Measurements from ENCODE around the gene PCDHGB3. TPM values are rescaled to one million over a fixed set of nuclear protein-coding genes. Genes with fewer than 3 reads are reported as not detected.

Gene PCDHGB3
- polyA plus RNA-seq, 2 of the 4 experiments (the other 2 are of a cell fraction), result 0.28 to 1.2 TPM

DNA sequence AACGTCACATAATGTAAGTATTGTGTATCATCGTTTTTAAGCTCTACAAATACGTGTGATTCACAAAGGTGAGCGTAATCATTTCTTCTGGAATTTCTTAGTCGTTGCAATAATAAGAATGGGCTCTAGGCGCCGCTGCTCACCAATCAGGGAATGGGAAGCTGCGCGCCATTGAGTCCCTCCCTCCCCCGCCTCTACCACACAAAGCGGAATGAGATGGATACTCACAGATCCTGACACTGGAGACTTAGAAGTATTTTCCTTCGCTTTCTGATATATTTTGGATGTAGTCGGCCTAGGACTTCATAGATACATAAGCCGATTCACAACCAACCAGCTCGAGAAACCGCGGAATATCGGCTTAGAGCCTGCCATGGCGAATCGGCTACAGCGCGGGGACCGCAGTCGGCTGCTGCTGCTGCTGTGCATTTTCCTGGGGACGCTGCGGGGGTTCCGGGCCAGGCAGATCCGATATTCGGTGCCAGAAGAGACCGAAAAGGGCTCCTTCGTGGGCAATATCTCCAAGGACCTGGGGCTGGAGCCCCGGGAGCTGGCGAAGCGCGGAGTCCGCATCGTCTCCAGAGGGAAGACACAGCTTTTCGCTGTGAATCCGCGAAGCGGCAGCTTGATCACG is 50.9 kb downstream of the PCDHGB3 start, which contains the start of gene PCDHGA11:
TSS of gene PCDHGA11 (plus strand) at position 197 of the 634 bp plus-strand sequence. CDS start at position 374, 177 bp downstream.
- FAIRE-seq (no peak), ATAC-seq (no peak), DNase-seq (ENCODE audit: low read depth in 1 of 2, low spot score in 1 of 2) (peak in 1 of 2 experiments; percentile 14)
- H3K4me3 ChIP-seq, result no peak within 1 kb of the TSS
- 76% methylated on average over 42 of the region's 42 CpGs for WGBS (ENCODE audit: missing lambda C conversion rate)
- no peak within 1 kb of the TSS for H3K4me2 ChIP-seq
- H3K9me3 ChIP-seq, result peaks cover 68% of the 10 kb centered on the region
- ChIA-PET POLR2A (no interaction called here), CTCF (interaction anchor here (1.1 to 1.8 kb wide), 7 partner anchors 9 to 143 kb away, joined by 3 to 7 read pairs (median 4); partner anchors contain the start of genes PCDHGA12, PCDHGA5 and PCDHGB6)
- TF ChIP-seq RAD21 (conservative IDR thresholded peaks at IDR 0.05 in 1 of 2, IDR thresholded peaks at IDR 0.05 in 1 of 2) (peak in 1 of 2 experiments; percentile 32; a peak in 2 of 5 replicates), MAFK (IDR thresholded peaks at IDR 0.05; ENCODE audit: partially characterized antibody) (no peak), JUN (IDR thresholded peaks at IDR 0.05) (no peak)
- H3K27ac ChIP-seq, result no peak within 1 kb of the TSS
- H3K4me1 ChIP-seq, result no peaks in the 10 kb centered on the region

DNA sequence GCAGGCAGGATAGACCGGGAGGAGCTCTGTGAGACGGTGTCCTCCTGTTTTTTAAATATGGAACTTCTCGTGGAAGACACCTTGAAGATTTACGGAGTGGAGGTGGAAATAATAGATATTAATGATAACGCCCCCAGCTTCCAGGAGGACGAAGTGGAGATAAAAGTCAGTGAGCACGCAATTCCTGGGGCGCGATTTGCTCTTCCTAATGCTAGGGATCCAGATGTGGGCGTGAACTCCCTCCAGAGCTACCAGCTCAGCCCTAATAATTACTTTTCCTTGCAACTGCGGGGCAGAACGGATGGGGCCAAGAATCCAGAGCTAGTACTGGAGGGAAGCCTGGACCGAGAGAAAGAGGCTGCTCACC is 51.4 kb downstream of the PCDHGB3 start:
- 47% methylated on average over 13 of the region's 13 CpGs for WGBS (ENCODE audit: missing lambda C conversion rate)
- Histone ChIP-seq H3K9me3 (peaks cover 73% of the 10 kb centered on the region), H3K4me2 (no peak overlapping the region), H3K27ac (no peak overlapping the region), H3K4me3 (no peak overlapping the region), H3K4me1 (no peaks in the 10 kb centered on the region)
- DNase-seq (ENCODE audit: low read depth in 1 of 2, low spot score in 1 of 2), result no peak
- CTCF ChIA-PET, result interaction anchor here (1.1 to 1.8 kb wide), 7 partner anchors 9 to 143 kb away, joined by 3 to 7 read pairs (median 4); partner anchors contain the start of genes PCDHGA12, PCDHGA5 and PCDHGB6
- no peak for TF ChIP-seq JUN (IDR thresholded peaks at IDR 0.05)
- no peak for TF ChIP-seq GATA3 (IDR thresholded peaks at IDR 0.05; ENCODE audit: borderline replicate concordance)
- TF ChIP-seq, protein P1, sequence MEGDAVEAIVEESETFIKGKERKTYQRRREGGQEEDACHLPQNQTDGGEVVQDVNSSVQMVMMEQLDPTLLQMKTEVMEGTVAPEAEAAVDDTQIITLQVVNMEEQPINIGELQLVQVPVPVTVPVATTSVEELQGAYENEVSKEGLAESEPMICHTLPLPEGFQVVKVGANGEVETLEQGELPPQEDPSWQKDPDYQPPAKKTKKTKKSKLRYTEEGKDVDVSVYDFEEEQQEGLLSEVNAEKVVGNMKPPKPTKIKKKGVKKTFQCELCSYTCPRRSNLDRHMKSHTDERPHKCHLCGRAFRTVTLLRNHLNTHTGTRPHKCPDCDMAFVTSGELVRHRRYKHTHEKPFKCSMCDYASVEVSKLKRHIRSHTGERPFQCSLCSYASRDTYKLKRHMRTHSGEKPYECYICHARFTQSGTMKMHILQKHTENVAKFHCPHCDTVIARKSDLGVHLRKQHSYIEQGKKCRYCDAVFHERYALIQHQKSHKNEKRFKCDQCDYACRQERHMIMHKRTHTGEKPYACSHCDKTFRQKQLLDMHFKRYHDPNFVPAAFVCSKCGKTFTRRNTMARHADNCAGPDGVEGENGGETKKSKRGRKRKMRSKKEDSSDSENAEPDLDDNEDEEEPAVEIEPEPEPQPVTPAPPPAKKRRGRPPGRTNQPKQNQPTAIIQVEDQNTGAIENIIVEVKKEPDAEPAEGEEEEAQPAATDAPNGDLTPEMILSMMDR (IDR thresholded peaks at IDR 0.05), result no peak
- TF ChIP-seq, protein P2, sequence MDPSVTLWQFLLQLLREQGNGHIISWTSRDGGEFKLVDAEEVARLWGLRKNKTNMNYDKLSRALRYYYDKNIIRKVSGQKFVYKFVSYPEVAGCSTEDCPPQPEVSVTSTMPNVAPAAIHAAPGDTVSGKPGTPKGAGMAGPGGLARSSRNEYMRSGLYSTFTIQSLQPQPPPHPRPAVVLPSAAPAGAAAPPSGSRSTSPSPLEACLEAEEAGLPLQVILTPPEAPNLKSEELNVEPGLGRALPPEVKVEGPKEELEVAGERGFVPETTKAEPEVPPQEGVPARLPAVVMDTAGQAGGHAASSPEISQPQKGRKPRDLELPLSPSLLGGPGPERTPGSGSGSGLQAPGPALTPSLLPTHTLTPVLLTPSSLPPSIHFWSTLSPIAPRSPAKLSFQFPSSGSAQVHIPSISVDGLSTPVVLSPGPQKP (IDR thresholded peaks at IDR 0.05; ENCODE audit: low read depth, low read length), result no peak
- TF ChIP-seq, protein P3, sequence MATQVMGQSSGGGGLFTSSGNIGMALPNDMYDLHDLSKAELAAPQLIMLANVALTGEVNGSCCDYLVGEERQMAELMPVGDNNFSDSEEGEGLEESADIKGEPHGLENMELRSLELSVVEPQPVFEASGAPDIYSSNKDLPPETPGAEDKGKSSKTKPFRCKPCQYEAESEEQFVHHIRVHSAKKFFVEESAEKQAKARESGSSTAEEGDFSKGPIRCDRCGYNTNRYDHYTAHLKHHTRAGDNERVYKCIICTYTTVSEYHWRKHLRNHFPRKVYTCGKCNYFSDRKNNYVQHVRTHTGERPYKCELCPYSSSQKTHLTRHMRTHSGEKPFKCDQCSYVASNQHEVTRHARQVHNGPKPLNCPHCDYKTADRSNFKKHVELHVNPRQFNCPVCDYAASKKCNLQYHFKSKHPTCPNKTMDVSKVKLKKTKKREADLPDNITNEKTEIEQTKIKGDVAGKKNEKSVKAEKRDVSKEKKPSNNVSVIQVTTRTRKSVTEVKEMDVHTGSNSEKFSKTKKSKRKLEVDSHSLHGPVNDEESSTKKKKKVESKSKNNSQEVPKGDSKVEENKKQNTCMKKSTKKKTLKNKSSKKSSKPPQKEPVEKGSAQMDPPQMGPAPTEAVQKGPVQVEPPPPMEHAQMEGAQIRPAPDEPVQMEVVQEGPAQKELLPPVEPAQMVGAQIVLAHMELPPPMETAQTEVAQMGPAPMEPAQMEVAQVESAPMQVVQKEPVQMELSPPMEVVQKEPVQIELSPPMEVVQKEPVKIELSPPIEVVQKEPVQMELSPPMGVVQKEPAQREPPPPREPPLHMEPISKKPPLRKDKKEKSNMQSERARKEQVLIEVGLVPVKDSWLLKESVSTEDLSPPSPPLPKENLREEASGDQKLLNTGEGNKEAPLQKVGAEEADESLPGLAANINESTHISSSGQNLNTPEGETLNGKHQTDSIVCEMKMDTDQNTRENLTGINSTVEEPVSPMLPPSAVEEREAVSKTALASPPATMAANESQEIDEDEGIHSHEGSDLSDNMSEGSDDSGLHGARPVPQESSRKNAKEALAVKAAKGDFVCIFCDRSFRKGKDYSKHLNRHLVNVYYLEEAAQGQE (IDR thresholded peaks at IDR 0.05), result no peak
- no peak for TF ChIP-seq EHF (CRISPR knock-in tag; IDR thresholded peaks at IDR 0.05)
- no peak for ATAC-seq
- POLR2A ChIA-PET, result no interaction called here
- FAIRE-seq, result no peak

Other genes with a start within 250 kb of the PCDHGB3 start
Only the 30 nearest of the 37 such genes appear.
- 0.12 TPM in 1 of 2 replicates, not detected in the other for gene PCDHB9, start 183.1 kb upstream of the PCDHGB3 start, polyA plus RNA-seq (2011; rRNA removed)
- 0.01 to 0.13 TPM (median 0.11 TPM) in 3 replicates for gene PCDHB9, start 183.1 kb upstream of the PCDHGB3 start, polyA plus RNA-seq (2017; fragmentation: RNase III; extraction: RNeasy Plus Mini Kit Qiagen cat#74134 plus additional on column Dnase treatment)
- gene PCDHB10, start 177.9 kb upstream of the PCDHGB3 start, polyA plus RNA-seq (2011; rRNA removed), result 0.03 and 0.06 TPM in 2 replicates
- gene PCDHB10, start 177.9 kb upstream of the PCDHGB3 start, polyA plus RNA-seq (2017; fragmentation: RNase III; extraction: RNeasy Plus Mini Kit Qiagen cat#74134 plus additional on column Dnase treatment), result 0.04 TPM in 1 of 3 replicates, not detected in the others
- 0.21 and 0.22 TPM in 2 replicates for gene PCDHB11, start 170.6 kb upstream of the PCDHGB3 start, polyA plus RNA-seq (2011; rRNA removed)
- gene PCDHB11, start 170.6 kb upstream of the PCDHGB3 start, polyA plus RNA-seq (2017; fragmentation: RNase III; extraction: RNeasy Plus Mini Kit Qiagen cat#74134 plus additional on column Dnase treatment), result 0.05 to 0.08 TPM (median 0.07 TPM) in 3 replicates
- gene PCDHB12, start 161.5 kb upstream of the PCDHGB3 start, polyA plus RNA-seq (2011; rRNA removed), result 0.05 TPM in 2 replicates
- not detected in 3 replicates for gene PCDHB12, start 161.5 kb upstream of the PCDHGB3 start, polyA plus RNA-seq (2017; fragmentation: RNase III; extraction: RNeasy Plus Mini Kit Qiagen cat#74134 plus additional on column Dnase treatment)
- 0.19 and 0.28 TPM in 2 replicates for gene PCDHB13, start 156.3 kb upstream of the PCDHGB3 start, polyA plus RNA-seq (2011; rRNA removed)
- gene PCDHB13, start 156.3 kb upstream of the PCDHGB3 start, polyA plus RNA-seq (2017; fragmentation: RNase III; extraction: RNeasy Plus Mini Kit Qiagen cat#74134 plus additional on column Dnase treatment), result 0.05 to 0.08 TPM (median 0.08 TPM) in 3 replicates
- gene PCDHB14, start 146.9 kb upstream of the PCDHGB3 start, polyA plus RNA-seq (2011; rRNA removed), result 0.13 and 0.14 TPM in 2 replicates
- 0.05 to 0.12 TPM (median 0.09 TPM) in 3 replicates for gene PCDHB14, start 146.9 kb upstream of the PCDHGB3 start, polyA plus RNA-seq (2017; fragmentation: RNase III; extraction: RNeasy Plus Mini Kit Qiagen cat#74134 plus additional on column Dnase treatment)
- 0.09 and 0.13 TPM in 2 replicates for gene PCDHB15, start 124.8 kb upstream of the PCDHGB3 start, polyA plus RNA-seq (2011; rRNA removed)
- gene PCDHB15, start 124.8 kb upstream of the PCDHGB3 start, polyA plus RNA-seq (2017; fragmentation: RNase III; extraction: RNeasy Plus Mini Kit Qiagen cat#74134 plus additional on column Dnase treatment), result 0.04 to 0.12 TPM (median 0.05 TPM) in 3 replicates
- gene SLC25A2, start 66.2 kb upstream of the PCDHGB3 start, polyA plus RNA-seq (2011; rRNA removed), result 0.08 TPM in 1 of 2 replicates, not detected in the other
- not detected in 3 replicates for gene SLC25A2, start 66.2 kb upstream of the PCDHGB3 start, polyA plus RNA-seq (2017; fragmentation: RNase III; extraction: RNeasy Plus Mini Kit Qiagen cat#74134 plus additional on column Dnase treatment)
- 78.1 and 90.6 TPM in 2 replicates for gene TAF7, start 49.5 kb upstream of the PCDHGB3 start, polyA plus RNA-seq (2011; rRNA removed)
- 67.3 to 72.6 TPM (median 71.3 TPM) in 3 replicates for gene TAF7, start 49.5 kb upstream of the PCDHGB3 start, polyA plus RNA-seq (2017; fragmentation: RNase III; extraction: RNeasy Plus Mini Kit Qiagen cat#74134 plus additional on column Dnase treatment)
- 0.66 and 0.71 TPM in 2 replicates for gene PCDHGA1, start 39.7 kb upstream of the PCDHGB3 start, polyA plus RNA-seq (2011; rRNA removed)
- 0.32 to 0.42 TPM (median 0.33 TPM) in 3 replicates for gene PCDHGA1, start 39.7 kb upstream of the PCDHGB3 start, polyA plus RNA-seq (2017; fragmentation: RNase III; extraction: RNeasy Plus Mini Kit Qiagen cat#74134 plus additional on column Dnase treatment)
- gene PCDHGA2, start 31.5 kb upstream of the PCDHGB3 start, polyA plus RNA-seq (2011; rRNA removed), result 1.6 and 1.7 TPM in 2 replicates
- 0.47 to 0.78 TPM (median 0.58 TPM) in 3 replicates for gene PCDHGA2, start 31.5 kb upstream of the PCDHGB3 start, polyA plus RNA-seq (2017; fragmentation: RNase III; extraction: RNeasy Plus Mini Kit Qiagen cat#74134 plus additional on column Dnase treatment)
- gene PCDHGA3, start 26.4 kb upstream of the PCDHGB3 start, polyA plus RNA-seq (2011; rRNA removed), result 0.07 TPM in 1 of 2 replicates, not detected in the other
- not detected in 3 replicates for gene PCDHGA3, start 26.4 kb upstream of the PCDHGB3 start, polyA plus RNA-seq (2017; fragmentation: RNase III; extraction: RNeasy Plus Mini Kit Qiagen cat#74134 plus additional on column Dnase treatment)
- gene PCDHGB1, start 20.1 kb upstream of the PCDHGB3 start, polyA plus RNA-seq (2011; rRNA removed), result 3.7 and 3.9 TPM in 2 replicates
- gene PCDHGB1, start 20.1 kb upstream of the PCDHGB3 start, polyA plus RNA-seq (2017; fragmentation: RNase III; extraction: RNeasy Plus Mini Kit Qiagen cat#74134 plus additional on column Dnase treatment), result 1.3 to 1.6 TPM (median 1.5 TPM) in 3 replicates
- 0.48 and 0.61 TPM in 2 replicates for gene PCDHGA4, start 15.2 kb upstream of the PCDHGB3 start, polyA plus RNA-seq (2011; rRNA removed)
- gene PCDHGA4, start 15.2 kb upstream of the PCDHGB3 start, polyA plus RNA-seq (2017; fragmentation: RNase III; extraction: RNeasy Plus Mini Kit Qiagen cat#74134 plus additional on column Dnase treatment), result 0.10 to 0.15 TPM (median 0.13 TPM) in 3 replicates
- 0.36 and 0.54 TPM in 2 replicates for gene PCDHGB2, start 10.2 kb upstream of the PCDHGB3 start, polyA plus RNA-seq (2011; rRNA removed)
- 0.04 to 0.05 TPM (median 0.05 TPM) in 3 replicates for gene PCDHGB2, start 10.2 kb upstream of the PCDHGB3 start, polyA plus RNA-seq (2017; fragmentation: RNase III; extraction: RNeasy Plus Mini Kit Qiagen cat#74134 plus additional on column Dnase treatment)
- 0.37 and 0.57 TPM in 2 replicates for gene PCDHGA5, start 6.1 kb upstream of the PCDHGB3 start, polyA plus RNA-seq (2011; rRNA removed)
- 0.09 to 0.18 TPM (median 0.13 TPM) in 3 replicates for gene PCDHGA5, start 6.1 kb upstream of the PCDHGB3 start, polyA plus RNA-seq (2017; fragmentation: RNase III; extraction: RNeasy Plus Mini Kit Qiagen cat#74134 plus additional on column Dnase treatment)
- 0.98 and 1.0 TPM in 2 replicates for gene PCDHGA6, start 3.6 kb downstream of the PCDHGB3 start, polyA plus RNA-seq (2011; rRNA removed)
- gene PCDHGA6, start 3.6 kb downstream of the PCDHGB3 start, polyA plus RNA-seq (2017; fragmentation: RNase III; extraction: RNeasy Plus Mini Kit Qiagen cat#74134 plus additional on column Dnase treatment), result 0.22 to 0.37 TPM (median 0.23 TPM) in 3 replicates
- 0.95 and 1.1 TPM in 2 replicates for gene PCDHGA7, start 12.5 kb downstream of the PCDHGB3 start, polyA plus RNA-seq (2011; rRNA removed)
- gene PCDHGA7, start 12.5 kb downstream of the PCDHGB3 start, polyA plus RNA-seq (2017; fragmentation: RNase III; extraction: RNeasy Plus Mini Kit Qiagen cat#74134 plus additional on column Dnase treatment), result 0.70 to 0.84 TPM (median 0.76 TPM) in 3 replicates
- 1.4 and 1.5 TPM in 2 replicates for gene PCDHGB4, start 17.5 kb downstream of the PCDHGB3 start, polyA plus RNA-seq (2011; rRNA removed)
- gene PCDHGB4, start 17.5 kb downstream of the PCDHGB3 start, polyA plus RNA-seq (2017; fragmentation: RNase III; extraction: RNeasy Plus Mini Kit Qiagen cat#74134 plus additional on column Dnase treatment), result 0.90 to 1.6 TPM (median 1.1 TPM) in 3 replicates
- gene PCDHGA8, start 22.4 kb downstream of the PCDHGB3 start, polyA plus RNA-seq (2011; rRNA removed), result 0.08 and 0.11 TPM in 2 replicates
- 0.03 to 0.04 TPM (median 0.04 TPM) in 3 replicates for gene PCDHGA8, start 22.4 kb downstream of the PCDHGB3 start, polyA plus RNA-seq (2017; fragmentation: RNase III; extraction: RNeasy Plus Mini Kit Qiagen cat#74134 plus additional on column Dnase treatment)
- 2.6 and 3.2 TPM in 2 replicates for gene PCDHGB5, start 27.7 kb downstream of the PCDHGB3 start, polyA plus RNA-seq (2011; rRNA removed)
- gene PCDHGB5, start 27.7 kb downstream of the PCDHGB3 start, polyA plus RNA-seq (2017; fragmentation: RNase III; extraction: RNeasy Plus Mini Kit Qiagen cat#74134 plus additional on column Dnase treatment), result 1.9 to 2.8 TPM (median 2.5 TPM) in 3 replicates
- gene PCDHGA9, start 32.5 kb downstream of the PCDHGB3 start, polyA plus RNA-seq (2011; rRNA removed), result 0.22 and 0.40 TPM in 2 replicates
- 0.01 to 0.09 TPM (median 0.03 TPM) in 3 replicates for gene PCDHGA9, start 32.5 kb downstream of the PCDHGB3 start, polyA plus RNA-seq (2017; fragmentation: RNase III; extraction: RNeasy Plus Mini Kit Qiagen cat#74134 plus additional on column Dnase treatment)
- 0.21 and 0.30 TPM in 2 replicates for gene PCDHGB6, start 37.8 kb downstream of the PCDHGB3 start, polyA plus RNA-seq (2011; rRNA removed)
- gene PCDHGB6, start 37.8 kb downstream of the PCDHGB3 start, polyA plus RNA-seq (2017; fragmentation: RNase III; extraction: RNeasy Plus Mini Kit Qiagen cat#74134 plus additional on column Dnase treatment), result 0.08 to 0.09 TPM (median 0.09 TPM) in 3 replicates
- 0.04 and 0.08 TPM in 2 replicates for gene PCDHGA10, start 42.7 kb downstream of the PCDHGB3 start, polyA plus RNA-seq (2011; rRNA removed)
- 0.01 TPM in 1 of 3 replicates, not detected in the others for gene PCDHGA10, start 42.7 kb downstream of the PCDHGB3 start, polyA plus RNA-seq (2017; fragmentation: RNase III; extraction: RNeasy Plus Mini Kit Qiagen cat#74134 plus additional on column Dnase treatment)
- gene PCDHGB7, start 47.4 kb downstream of the PCDHGB3 start, polyA plus RNA-seq (2011; rRNA removed), result 0.14 and 0.16 TPM in 2 replicates
- 0.03 to 0.06 TPM (median 0.05 TPM) in 3 replicates for gene PCDHGB7, start 47.4 kb downstream of the PCDHGB3 start, polyA plus RNA-seq (2017; fragmentation: RNase III; extraction: RNeasy Plus Mini Kit Qiagen cat#74134 plus additional on column Dnase treatment)
- gene PCDHGA11, start 50.8 kb downstream of the PCDHGB3 start, polyA plus RNA-seq (2011; rRNA removed), result 0.05 and 0.10 TPM in 2 replicates
- gene PCDHGA11, start 50.8 kb downstream of the PCDHGB3 start, polyA plus RNA-seq (2017; fragmentation: RNase III; extraction: RNeasy Plus Mini Kit Qiagen cat#74134 plus additional on column Dnase treatment), result 0.01 TPM in 1 of 3 replicates, not detected in the others
- 0.05 and 0.07 TPM in 2 replicates for gene PCDHGA12, start 60.3 kb downstream of the PCDHGB3 start, polyA plus RNA-seq (2011; rRNA removed)
- gene PCDHGA12, start 60.3 kb downstream of the PCDHGB3 start, polyA plus RNA-seq (2017; fragmentation: RNase III; extraction: RNeasy Plus Mini Kit Qiagen cat#74134 plus additional on column Dnase treatment), result 0.03 TPM in 1 of 3 replicates, not detected in the others
- 1.6 and 1.9 TPM in 2 replicates for gene PCDHGC3, start 105.7 kb downstream of the PCDHGB3 start, polyA plus RNA-seq (2011; rRNA removed)
- 4.9 to 5.3 TPM (median 5.2 TPM) in 3 replicates for gene PCDHGC3, start 105.7 kb downstream of the PCDHGB3 start, polyA plus RNA-seq (2017; fragmentation: RNase III; extraction: RNeasy Plus Mini Kit Qiagen cat#74134 plus additional on column Dnase treatment)
- 0.06 and 0.07 TPM in 2 replicates for gene PCDHGC4, start 114.8 kb downstream of the PCDHGB3 start, polyA plus RNA-seq (2011; rRNA removed)
- gene PCDHGC4, start 114.8 kb downstream of the PCDHGB3 start, polyA plus RNA-seq (2017; fragmentation: RNase III; extraction: RNeasy Plus Mini Kit Qiagen cat#74134 plus additional on column Dnase treatment), result 0.03 TPM in 1 of 3 replicates, not detected in the others
- 0.08 TPM in 1 of 2 replicates, not detected in the other for gene PCDHGC5, start 118.8 kb downstream of the PCDHGB3 start, polyA plus RNA-seq (2011; rRNA removed)
- 0.03 TPM in 1 of 3 replicates, not detected in the others for gene PCDHGC5, start 118.8 kb downstream of the PCDHGB3 start, polyA plus RNA-seq (2017; fragmentation: RNase III; extraction: RNeasy Plus Mini Kit Qiagen cat#74134 plus additional on column Dnase treatment)